OCI-LY1 (cell line): ENCODE data around the gene DCTN1.
"Not testable (repeated sequence)": the region's sequence is repeated elsewhere in the genome, so short reads cannot be mapped to it uniquely, and the experiment has no call there.

Experiments used
- H2AFZ ChIP-seq: fragments of 200-600 bp; sonication (generic), shearing (Covaris generic); 2 replicates; pipeline ENCODE4 v1.6.0; 2014; ENCODE audit warnings: antibody characterized with exemption, mild to moderate bottlenecking, low read length
- H3F3A ChIP-seq: fragments of 200-600 bp; sonication (generic), shearing (Covaris generic); 2 replicates; pipeline ENCODE4 v1.6.0; 2014; ENCODE audit warnings: mild to moderate bottlenecking, antibody characterized with exemption, low read length, moderate library complexity; ENCODE audit not compliant: insufficient read depth
- H3K27ac ChIP-seq: fragments of 200-600 bp; sonication (generic); 2 replicates; pipeline ENCODE4 v1.5.1; 2014; ENCODE audit warnings: low read length, mixed run types, mild to moderate bottlenecking, low read depth; ENCODE audit not compliant: poor library complexity, severe bottlenecking
- H3K27me3 ChIP-seq: fragments of 200-600 bp; sonication (generic); 2 replicates; pipeline ENCODE4 v1.6.0; 2014; ENCODE audit warnings: antibody characterized with exemption, mild to moderate bottlenecking, low read length, moderate library complexity; ENCODE audit not compliant: insufficient read depth
- H3K36me3 ChIP-seq: fragments of 200-600 bp; sonication (generic); 2 replicates; pipeline ENCODE4 v1.6.1; 2014; ENCODE audit warnings: mild to moderate bottlenecking, antibody characterized with exemption, low read length, moderate library complexity, mixed read lengths; ENCODE audit not compliant: insufficient read depth
- H3K4me1 ChIP-seq: fragments of 200-600 bp; sonication (generic); 2 replicates; pipeline ENCODE4 v1.5.1; 2014; ENCODE audit warnings: mild to moderate bottlenecking, low read length, moderate library complexity; ENCODE audit not compliant: insufficient read depth, severe bottlenecking
- H3K4me2 ChIP-seq: fragments of 200-600 bp; sonication (generic), shearing (Covaris generic); 2 replicates; pipeline ENCODE4 v1.6.1; 2014; ENCODE audit warnings: low read length
- H3K4me3 ChIP-seq: fragments of 200-600 bp; sonication (generic); 2 replicates; pipeline ENCODE4 v1.5.1; 2014; ENCODE audit warnings: low read length, low read depth, mild to moderate bottlenecking, mixed read lengths; ENCODE audit not compliant: poor library complexity, severe bottlenecking
- H3K79me2 ChIP-seq: fragments of 200-600 bp; shearing (Covaris generic); 2 replicates; pipeline ENCODE4 v1.6.1; 2016; ENCODE audit warnings: mixed run types, low read length, mixed read lengths; ENCODE audit not compliant: insufficient read depth
- H3K9ac ChIP-seq: fragments of 200-600 bp; sonication (generic), shearing (Covaris generic); 2 replicates; pipeline ENCODE4 v1.6.1; 2014; ENCODE audit warnings: mild to moderate bottlenecking, low read length, mixed read lengths
- H3K9me2 ChIP-seq: fragments of 200-600 bp; sonication (generic), shearing (Covaris generic); 2 replicates; pipeline ENCODE4 v1.6.1; 2014; ENCODE audit warnings: low read depth, mild to moderate bottlenecking, low read length, mixed read lengths
- H3K9me3 ChIP-seq: fragments of 200-600 bp; shearing (Covaris generic); 2 replicates; pipeline ENCODE4 v1.6.1; 2014; ENCODE audit warnings: low read length, mixed read lengths
- H4K20me1 ChIP-seq: fragments of 200-600 bp; sonication (generic), shearing (Covaris generic); 2 replicates; pipeline ENCODE4 v1.6.0; 2016; ENCODE audit warnings: mild to moderate bottlenecking, low read length; ENCODE audit not compliant: insufficient read depth
- CTCF ChIP-seq: fragments of 200-600 bp; sonication (generic), shearing (Covaris generic); IDR thresholded peaks from 2 replicates; pipeline ENCODE4 v1.5.1; 2017; ENCODE audit warnings: mild to moderate bottlenecking, antibody characterized with exemption, low read length, moderate library complexity, mixed read lengths
- EZH2 ChIP-seq: fragments of 200-600 bp; sonication (generic), shearing (Covaris generic); IDR thresholded peaks from 2 replicates; pipeline ENCODE4 v1.8.0; 2017; ENCODE audit warnings: borderline replicate concordance, mixed run types, mild to moderate bottlenecking, antibody characterized with exemption, low read length, moderate library complexity, mixed read lengths

The DCTN1 gene

GRCh38 chr2:74345272-74345943 is 34.7 kb downstream of the DCTN1 start:
- Histone ChIP-seq H3K79me2 (no peaks in the 10 kb centered on the region), H3K4me1 (no peaks in the 10 kb centered on the region), H2AFZ (no peak overlapping the region), H3K4me2 (no peak overlapping the region), H3K4me3 (no peak overlapping the region), H3K27me3 (no peaks in the 10 kb centered on the region), H3K36me3 (no peaks in the 10 kb centered on the region), H3F3A (no peaks in the 10 kb centered on the region), H3K9ac (no peak overlapping the region), H4K20me1 (no peaks in the 10 kb centered on the region), H3K9me2 (no peaks in the 10 kb centered on the region), H3K9me3 (no peaks in the 10 kb centered on the region), H3K27ac (no peak overlapping the region)
- TF ChIP-seq EZH2 (no peak), CTCF (no peak)

GRCh38 chr2:74343316-74343715 is 36.8 kb downstream of the DCTN1 start, which contains the start of gene SLC4A5:
TSS of gene SLC4A5 (minus strand) at chr2:74343416. CDS start at chr2:74315023, 28,393 bp downstream.
- Histone ChIP-seq H3K9me3 (no peaks in the 10 kb centered on the region), H3K4me2 (no peak within 1 kb of the TSS), H3K36me3 (no peaks in the 10 kb centered on the region), H4K20me1 (no peaks in the 10 kb centered on the region), H3K27ac (no peak within 1 kb of the TSS), H3K4me3 (no peak within 1 kb of the TSS), H3K9me2 (no peaks in the 10 kb centered on the region), H3K27me3 (no peaks in the 10 kb centered on the region), H3K4me1 (no peaks in the 10 kb centered on the region), H3K9ac (no peak within 1 kb of the TSS), H2AFZ (no peak within 1 kb of the TSS), H3F3A (no peaks in the 10 kb centered on the region), H3K79me2 (no peaks in the 10 kb centered on the region)
- TF ChIP-seq CTCF = no peak
- TF ChIP-seq EZH2 = no peak

- not testable (repeated sequence) for H2AFZ ChIP-seq, H3K4me1 ChIP-seq, H3K27ac ChIP-seq, H3K79me2 ChIP-seq, H3K36me3 ChIP-seq, H3K9me3 ChIP-seq, H4K20me1 ChIP-seq, H3K9ac ChIP-seq, H3F3A ChIP-seq, H3K27me3 ChIP-seq, H3K9me2 ChIP-seq, H3K4me3 ChIP-seq, H3K4me2 ChIP-seq
Observed at GRCh38 chr2:74336227-74336626, 43.9 kb downstream of the DCTN1 start.

GRCh38 chr2:74334931-74335333 is 45.2 kb downstream of the DCTN1 start:
- H3K79me2 ChIP-seq = no peaks in the 10 kb centered on the region
- H3F3A ChIP-seq = no peaks in the 10 kb centered on the region
- no peaks in the 10 kb centered on the region for H3K9me2 ChIP-seq
- H2AFZ ChIP-seq = no peak overlapping the region
- H3K9me3 ChIP-seq = no peaks in the 10 kb centered on the region
- H3K4me3 ChIP-seq = no peak overlapping the region
- H3K27ac ChIP-seq = no peak overlapping the region
- H3K4me1 ChIP-seq = no peaks in the 10 kb centered on the region
- peak; percentile 74 for TF ChIP-seq CTCF
- no peak for TF ChIP-seq EZH2
- no peaks in the 10 kb centered on the region for H3K36me3 ChIP-seq
- no peaks in the 10 kb centered on the region for H4K20me1 ChIP-seq
- H3K27me3 ChIP-seq = no peaks in the 10 kb centered on the region
- H3K4me2 ChIP-seq = no peak overlapping the region
- no peak overlapping the region for H3K9ac ChIP-seq
